GM12878 (cell line): ENCODE measurements around the gene RBL2. TPM values are rescaled to one million over a fixed set of nuclear protein-coding genes. Genes with fewer than 3 reads are reported as not detected.

Experiments used
- ATAC-seq: fragments of 200-7000 bp; cut with Tn5 transposase; 3 replicates; pipeline ENCODE4 v1.9.1; 2020; ENCODE audit warnings: mild to moderate bottlenecking, moderate library complexity
- BruUV-seq: library from RNA; stranded (reverse); fragments of 400-500 nt; replicated peaks from 2 replicates; lab custom pipeline; 2021; lab: Mats Ljungman, UMichigan
- CTCF ChIA-PET: fragments of 300-600 bp; sonication (Branson Sonifier 250); formaldehyde crosslinking; extraction: SDS; loops from one replicate; lab custom pipeline; 2021; ENCODE audit warnings: inconsistent platforms; lab: Yijun Ruan, JAX
- POLR2A ChIA-PET: fragments of 350-600 bp; formaldehyde crosslinking; extraction: SDS; loops from one replicate; lab custom pipeline; 2021; ENCODE audit warnings: inconsistent platforms; lab: Charles Lee
- RAD21 ChIA-PET: fragments of 300-600 bp; sonication (Branson Sonifier 250); formaldehyde crosslinking; loops from one replicate; lab custom pipeline; 2023; ENCODE audit warnings: antibody characterized with exemption; ENCODE audit not compliant: unreplicated experiment; lab: Charles Lee
- SMC1A ChIA-PET: fragments of 300-600 bp; sonication (Branson Sonifier 250); formaldehyde crosslinking; loops from one replicate; lab custom pipeline; 2023; ENCODE audit not compliant: unreplicated experiment, uncharacterized antibody; lab: Charles Lee
- DNase-seq: peaks from one replicate; pipeline ENCODE4 v3.0.0-alpha.2; 2011; ENCODE audit warnings: low read depth, low spot score
- FAIRE-seq: peaks from 3 replicates; lab custom pipeline; 2011; peaks lifted over from hg19 to GRCh38; lab: Jason Lieb, UNC
- H2AFZ ChIP-seq: 2 replicates; pipeline ENCODE4 v1.6.0; 2011; ENCODE audit warnings: low read depth, low read length, control low read depth; ENCODE audit not compliant: control insufficient read depth
- H3K27ac ChIP-seq: 2 replicates; pipeline ENCODE4 v1.5.1; 2011; ENCODE audit warnings: control low read depth; ENCODE audit not compliant: control insufficient read depth, insufficient read depth
- H3K27me3 ChIP-seq, 2 experiments: replicated peaks in 1 of 2; 2 replicates each; pipeline versions ENCODE4 v1.6.0 to v1.6.1; 2011; ENCODE audit warnings: low read length in 1 of 2; ENCODE audit not compliant: control insufficient read depth in 2 of 2, insufficient read depth in 2 of 2
- H3K36me3 ChIP-seq, 2 experiments: 2 replicates each; pipeline ENCODE4 v1.5.1; 2011; ENCODE audit warnings: low read length in 1 of 2; ENCODE audit not compliant: control insufficient read depth in 2 of 2, insufficient read depth in 2 of 2
- H3K4me1 ChIP-seq: 2 replicates; pipeline ENCODE4 v1.6.1; 2011; ENCODE audit warnings: mild to moderate bottlenecking, low read length, moderate library complexity, mixed read lengths; ENCODE audit not compliant: control insufficient read depth, insufficient read depth
- H3K4me2 ChIP-seq: 2 replicates; pipeline ENCODE4 v1.6.0; 2011; ENCODE audit warnings: control low read depth; ENCODE audit not compliant: control insufficient read depth, insufficient read depth
- H3K4me3 ChIP-seq: fragments of 200-600 bp; sonication (generic); 2 replicates; pipeline ENCODE4 v1.5.1; 2016
- H3K79me2 ChIP-seq: 2 replicates; pipeline ENCODE4 v1.6.0; 2011; ENCODE audit warnings: low read length; ENCODE audit not compliant: control insufficient read depth, insufficient read depth
- H3K9ac ChIP-seq: 2 replicates; pipeline ENCODE4 v1.8.0; 2011; ENCODE audit warnings: low read length, control low read depth, mixed read lengths; ENCODE audit not compliant: control insufficient read depth, insufficient read depth
- H3K9me3 ChIP-seq: replicated peaks from 3 replicates; pipeline ENCODE4 v1.5.1; 2011; ENCODE audit warnings: mild to moderate bottlenecking, low read length; ENCODE audit not compliant: control insufficient read depth, insufficient read depth
- H4K20me1 ChIP-seq: 2 replicates; pipeline ENCODE4 v1.6.0; 2011; ENCODE audit not compliant: control insufficient read depth, insufficient read depth
- ATF7 ChIP-seq: fragments of 450-650 bp; IDR thresholded peaks from 2 replicates; pipeline ENCODE4 v1.6.1; 2016; ENCODE audit warnings: low read depth, mild to moderate bottlenecking
- BHLHE40 ChIP-seq, 2 experiments: fragments of 450-650 bp in 1 of 2; IDR thresholded peaks; 2 replicates each; pipeline ENCODE4 v1.6.1; 2011 to 2017; ENCODE audit warnings: low read depth in 2 of 2, borderline replicate concordance in 1 of 2, improper control_type of control experiment in 1 of 2, low read length in 1 of 2, mild to moderate bottlenecking in 1 of 2
- BMI1 ChIP-seq: fragments of 450-650 bp; IDR thresholded peaks from 2 replicates; pipeline ENCODE4 v1.6.1; 2016; ENCODE audit warnings: mild to moderate bottlenecking, moderate library complexity, borderline replicate concordance
- CHD1 ChIP-seq: IDR thresholded peaks from 2 replicates; pipeline ENCODE4 v1.6.1; 2012; ENCODE audit warnings: low read depth, low read length, improper control_type of control experiment
- CREM ChIP-seq: IDR thresholded peaks from 2 replicates; pipeline ENCODE4 v1.6.1; 2014; ENCODE audit warnings: antibody characterized with exemption, low read depth
- DPF2 ChIP-seq: fragments of 450-650 bp; IDR thresholded peaks from 2 replicates; pipeline ENCODE4 v1.6.1; 2017; ENCODE audit warnings: mild to moderate bottlenecking
- FOXK2 ChIP-seq: fragments of 450-650 bp; IDR thresholded peaks from 2 replicates; pipeline ENCODE4 v1.6.1; 2017; ENCODE audit warnings: mild to moderate bottlenecking, moderate library complexity
- FOXM1 ChIP-seq: IDR thresholded peaks from 2 replicates; pipeline ENCODE4 v1.6.1; 2012; ENCODE audit warnings: low read depth, mild to moderate bottlenecking, inconsistent platforms, low read length, moderate library complexity
- HDAC2 ChIP-seq: fragments of 200-600 bp; sonication (generic); IDR thresholded peaks from 2 replicates; pipeline ENCODE4 v1.6.1; 2017
- RAD21 ChIP-seq: IDR thresholded peaks from 2 replicates; pipeline ENCODE4 v1.6.1; 2011; ENCODE audit warnings: mild to moderate bottlenecking, low read depth, low read length, moderate library complexity; ENCODE audit not compliant: insufficient read depth
- RBBP5 ChIP-seq: fragments of 200-600 bp; sonication (generic); conservative IDR thresholded peaks from 2 replicates; pipeline ENCODE4 v1.6.1; 2016
- SMAD1 ChIP-seq: fragments of 450-650 bp; IDR thresholded peaks from 2 replicates; pipeline ENCODE4 v1.6.1; 2018; ENCODE audit warnings: mild to moderate bottlenecking, low read depth; ENCODE audit not compliant: partially characterized antibody
- YBX1 ChIP-seq: fragments of 450-650 bp; IDR thresholded peaks from 2 replicates; pipeline ENCODE4 v1.6.1; 2016; ENCODE audit warnings: antibody characterized with exemption
- ZBED1 ChIP-seq: IDR thresholded peaks from 2 replicates; pipeline ENCODE4 v1.6.1; 2016; ENCODE audit warnings: borderline replicate concordance
- ZNF622 ChIP-seq: fragments of 450-650 bp; IDR thresholded peaks from 2 replicates; pipeline ENCODE4 v1.6.1; 2017; ENCODE audit warnings: mild to moderate bottlenecking, inconsistent platforms
- WGBS: methylation state at CpG from one replicate; pipeline ENCODE4 v1.1.6; 2016; ENCODE audit warnings: low lambda C conversion rate; ENCODE audit not compliant: insufficient replicate concordance, insufficient coverage; ENCODE audit errors: missing lambda C conversion rate; 5-methylcytosine and 5-hydroxymethylcytosine counted together
- in situ Hi-C: fragments of 300-500 bp; cut with MboI; formaldehyde crosslinking; loops from 9 replicates; pipeline ENCODE4 v1.14.3; 2018; ENCODE audit warnings: mixed read lengths
- intact Hi-C: fragments of 100-400 bp; cut with micrococcal nuclease; formaldehyde crosslinking; loops from one replicate; pipeline ENCODE4 v1.14.2; 2022; ENCODE audit not compliant: unreplicated experiment
- polyA plus RNA-seq, 11 experiments: library from polyadenylated mRNA; depleted of rRNA in 4 of 11; unstranded in 6 of 11; stranded (reverse) in 5 of 11; fragments of >200 nt; fragmentation: Nextera tagmentation in 4 of 11; fragmentation: Illumina TruSeq in 1 of 11; extraction: Ambion mirVana in 4 of 11; extraction: Trizol in 1 of 11; gene quantifications; 1 replicate in 1 of 11; 2 replicates in 10 of 11; pipeline versions ENCODE4 v1.2.1 to v1.2.3, GENCODE V29; 2011 to 2016; ENCODE audit warnings: inconsistent platforms in 2 of 11, missing spikeins in 2 of 11, low read depth in 1 of 11
- total RNA-seq, 4 experiments: library from RNA; depleted of rRNA in 3 of 4; stranded (reverse); fragments of >200 nt in 3 of 4; fragmentation: Illumina TruSeq in 1 of 4; extraction: Trizol in 1 of 4; gene quantifications; 2 replicates each; pipeline versions ENCODE4 v1.2.1 to v1.2.3, GENCODE V29; 2013 to 2021
- TF ChIP-seq, protein P1 (sequence below): IDR thresholded peaks from 2 replicates; pipeline ENCODE4 v1.6.1; 2011; ENCODE audit warnings: low read depth, mild to moderate bottlenecking, low read length, moderate library complexity, borderline replicate concordance; ENCODE audit errors: extremely low read depth
- TF ChIP-seq, protein P2 (sequence below): IDR thresholded peaks from 2 replicates; pipeline ENCODE4 v1.6.1; 2011; ENCODE audit warnings: mild to moderate bottlenecking, low read depth, low read length, moderate library complexity; ENCODE audit not compliant: insufficient replicate concordance

The RBL2 gene
- total and polyA plus RNA-seq, 10 of the 15 experiments (the other 5 are each of a cell fraction or from before 2014, with no cell fraction given), result 10.0 to 107 (median 39.0) TPM

DNA sequence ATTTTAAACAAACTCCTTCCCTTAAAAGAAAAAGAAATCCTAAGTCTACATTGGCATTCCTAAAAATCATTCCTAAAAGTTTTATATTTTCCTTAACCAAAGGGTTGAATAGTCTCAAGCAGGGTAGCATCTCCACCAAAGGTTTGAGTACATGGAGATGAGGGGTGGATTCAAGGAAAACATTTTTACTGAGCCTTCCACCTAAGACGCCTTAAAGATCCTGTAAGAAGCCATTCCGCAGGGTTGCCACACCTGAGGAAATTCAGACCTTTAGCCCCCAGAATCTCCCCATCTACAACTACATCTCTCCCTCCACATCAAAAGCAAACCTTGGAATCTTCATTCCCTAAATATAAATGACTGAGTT, 76.4 kb downstream of the RBL2 start:
- no peaks in the 10 kb centered on the region for H3K27me3 ChIP-seq
- no peak for DNase-seq
- ChIA-PET CTCF (interaction anchor here (1.0 to 2.0 kb wide), 5 partner anchors 8 to 214 kb away, joined by 3 to 7 read pairs (median 4); no protein-coding TSS in a partner anchor), RAD21 (interaction anchor here (0.8 to 1.7 kb wide), 5 partner anchors 8 to 534 kb away, joined by 3 to 9 read pairs (median 4); partner anchors contain the start of gene RBL2), SMC1A (interaction anchor here (0.8 to 1.2 kb wide), 4 partner anchors 30 to 58 kb away, joined by 3 to 6 read pairs (median 3); no protein-coding TSS in a partner anchor), POLR2A (no interaction called here)
- peaks cover 5% of the 10 kb centered on the region; the same call in 1 of the 2 replicates for H3K4me1 ChIP-seq
- intact Hi-C loops (loop anchor here (2.0 to 10.0 kb wide), 3 partner anchors 36 to 194 kb away; partner anchors contain the start of genes FTO, RBL2 and RPGRIP1L), in situ Hi-C loops (no loop called here)
- H3K4me2 ChIP-seq, result no peak overlapping the region
- H3K27ac ChIP-seq, result no peak overlapping the region
- ATAC-seq, result peak; percentile 18
- H2AFZ ChIP-seq, result peak overlapping the region; percentile 46
- FAIRE-seq, result peak; percentile 41
- no peaks in the 10 kb centered on the region for H4K20me1 ChIP-seq
- peaks cover 5% of the 10 kb centered on the region; the same call in 1 of the 3 replicates for H3K9me3 ChIP-seq
- H3K79me2 ChIP-seq, result no peaks in the 10 kb centered on the region
- WGBS, result 3% methylated on average over 2 of the region's 2 CpGs
- H3K4me3 ChIP-seq, result no peak overlapping the region
- H3K36me3 ChIP-seq, result no peaks in the 10 kb centered on the region
- BruUV-seq, result no TSS peak
- TF ChIP-seq CHD1 (no peak), FOXM1 (no peak), ZNF622 (no peak), RAD21 (no peak), DPF2 (no peak), SMAD1 (no peak), CREM (no peak), BHLHE40 (IDR thresholded peaks at IDR 0.05; ENCODE audit: borderline replicate concordance in 1 of 2, low read depth in 2 of 2, low read length in 1 of 2) (no peak), ZBED1 (no peak), HDAC2 (no peak), YBX1 (no peak), BMI1 (no peak), FOXK2 (no peak), ATF7 (no peak), RBBP5 (no peak)
- TF ChIP-seq, protein P1, sequence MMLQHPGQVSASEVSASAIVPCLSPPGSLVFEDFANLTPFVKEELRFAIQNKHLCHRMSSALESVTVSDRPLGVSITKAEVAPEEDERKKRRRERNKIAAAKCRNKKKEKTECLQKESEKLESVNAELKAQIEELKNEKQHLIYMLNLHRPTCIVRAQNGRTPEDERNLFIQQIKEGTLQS, result no peak
- TF ChIP-seq, protein P2, sequence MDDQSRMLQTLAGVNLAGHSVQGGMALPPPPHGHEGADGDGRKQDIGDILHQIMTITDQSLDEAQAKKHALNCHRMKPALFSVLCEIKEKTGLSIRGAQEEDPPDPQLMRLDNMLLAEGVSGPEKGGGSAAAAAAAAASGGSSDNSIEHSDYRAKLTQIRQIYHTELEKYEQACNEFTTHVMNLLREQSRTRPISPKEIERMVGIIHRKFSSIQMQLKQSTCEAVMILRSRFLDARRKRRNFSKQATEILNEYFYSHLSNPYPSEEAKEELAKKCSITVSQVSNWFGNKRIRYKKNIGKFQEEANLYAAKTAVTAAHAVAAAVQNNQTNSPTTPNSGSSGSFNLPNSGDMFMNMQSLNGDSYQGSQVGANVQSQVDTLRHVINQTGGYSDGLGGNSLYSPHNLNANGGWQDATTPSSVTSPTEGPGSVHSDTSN, result no peak
- H3K9ac ChIP-seq, result no peak overlapping the region
